Left forelimb (tissue), 1 donor: ENCODE measurements around the gene SLC2A13.

Source experiments
- DNase-seq: peaks from one replicate; pipeline ENCODE4 v3.0.0-alpha.2; 2018; ENCODE audit warnings: low spot score

Gene SLC2A13

DNA sequence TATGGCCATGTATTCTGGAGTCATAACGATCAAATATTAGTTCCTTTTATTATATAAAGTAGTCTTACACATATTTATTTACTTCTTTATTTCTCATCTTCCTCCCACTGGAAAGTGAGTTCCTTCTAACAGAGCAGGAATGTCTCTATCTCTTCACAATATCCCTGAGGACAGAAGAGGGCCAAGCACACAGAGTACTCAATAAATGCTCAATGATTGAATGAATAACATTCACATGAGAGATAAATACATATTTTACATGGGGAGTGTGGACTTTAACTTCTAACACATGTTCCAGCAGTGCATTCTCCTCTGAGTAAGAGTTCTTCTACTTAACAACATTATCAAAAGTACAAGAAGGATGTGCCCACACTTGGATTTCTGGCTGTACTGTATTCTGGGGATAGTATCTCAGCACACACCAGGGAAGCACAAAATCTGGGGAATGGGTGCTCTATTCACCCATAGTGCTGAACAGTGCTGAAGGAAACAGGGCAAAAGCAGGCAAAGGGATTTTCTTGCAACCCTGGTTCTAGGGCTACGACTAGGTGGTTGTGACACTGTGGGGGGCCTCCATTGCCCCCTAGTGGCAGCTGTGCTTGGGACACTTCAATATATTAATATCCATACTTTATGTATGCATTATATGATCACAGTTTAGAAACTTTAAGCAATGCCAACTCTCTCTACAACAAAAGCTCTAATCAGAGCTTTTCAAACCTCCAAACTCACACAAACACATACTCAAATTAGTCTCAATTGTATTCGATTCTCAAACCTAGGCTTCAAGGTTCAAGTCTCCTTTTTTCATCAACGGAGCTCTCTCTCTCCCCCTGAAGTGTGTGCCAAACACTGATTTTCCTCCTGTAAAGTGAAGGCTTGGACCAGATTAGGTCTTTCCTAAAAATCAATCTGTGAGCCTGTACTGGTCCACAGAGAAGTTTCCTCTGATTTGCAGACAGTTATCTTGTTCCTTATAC lies 115.5 kb downstream of the SLC2A13 start:
- no peak for DNase-seq

DNA sequence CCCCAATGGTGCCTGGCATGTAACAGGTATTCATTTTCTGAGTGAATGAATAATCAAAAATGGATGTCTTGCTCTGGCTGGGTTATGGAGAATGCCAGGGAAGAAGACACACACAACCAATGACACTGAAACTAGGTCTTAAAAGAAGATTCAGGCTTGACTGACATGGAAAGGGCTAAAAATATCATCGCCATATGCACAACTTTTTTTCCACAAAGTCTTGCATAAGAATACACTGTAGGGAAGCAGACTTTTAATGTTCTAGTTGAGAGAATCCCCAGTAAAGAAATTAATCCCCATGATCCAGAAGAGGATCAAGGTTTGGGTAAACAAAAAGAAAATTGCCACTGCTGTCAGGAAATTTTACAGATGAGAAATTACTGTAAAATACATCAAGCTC lies 116.4 kb downstream of the SLC2A13 start:
- DNase-seq = no peak

- DNase-seq = no peak
Measured at GRCh38 chr12:39988574-39988973, 117.3 kb downstream of the SLC2A13 start.

DNA sequence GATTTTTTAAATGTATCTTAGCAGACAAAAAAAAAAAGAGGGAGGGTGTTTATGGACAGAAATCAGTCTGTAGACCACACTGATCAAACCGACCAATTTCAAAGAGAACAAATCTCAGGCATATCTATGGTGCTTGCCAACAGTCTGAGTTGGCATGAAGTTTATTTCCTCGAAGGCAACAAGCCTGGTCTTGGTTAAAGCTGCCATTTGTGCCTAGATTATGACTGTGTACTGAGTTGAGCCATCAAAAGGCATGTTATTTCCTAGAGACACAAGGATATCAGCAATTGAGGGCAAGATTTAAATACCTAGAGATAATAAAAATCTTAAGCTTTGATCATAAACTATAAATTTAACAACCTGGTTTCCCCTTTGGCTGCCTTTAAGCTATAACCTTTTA lies 119.2 kb downstream of the SLC2A13 start:
- DNase-seq = no peak

DNA sequence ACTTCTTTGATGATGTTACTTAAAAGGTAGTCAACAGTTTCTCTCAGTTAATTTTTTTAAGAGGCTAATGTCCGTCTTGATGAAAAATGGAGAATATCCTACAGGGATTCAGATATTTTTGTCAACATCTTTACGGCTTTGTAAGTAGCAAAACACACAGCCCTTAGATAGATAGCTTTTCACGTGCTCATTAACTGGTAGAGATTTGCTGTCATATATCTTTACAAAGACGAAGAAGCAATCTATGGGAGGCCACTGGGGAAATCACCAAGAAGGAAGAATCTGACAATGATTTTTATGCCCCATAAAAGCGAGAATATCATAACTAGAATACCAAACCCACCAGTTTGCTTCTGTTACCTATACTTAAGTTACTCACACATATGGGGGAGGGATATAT lies 121.2 kb downstream of the SLC2A13 start:
- no peak for DNase-seq

- DNase-seq = no peak
Measured at GRCh38 chr12:39975374-39975918, 130.4 kb downstream of the SLC2A13 start.

DNA sequence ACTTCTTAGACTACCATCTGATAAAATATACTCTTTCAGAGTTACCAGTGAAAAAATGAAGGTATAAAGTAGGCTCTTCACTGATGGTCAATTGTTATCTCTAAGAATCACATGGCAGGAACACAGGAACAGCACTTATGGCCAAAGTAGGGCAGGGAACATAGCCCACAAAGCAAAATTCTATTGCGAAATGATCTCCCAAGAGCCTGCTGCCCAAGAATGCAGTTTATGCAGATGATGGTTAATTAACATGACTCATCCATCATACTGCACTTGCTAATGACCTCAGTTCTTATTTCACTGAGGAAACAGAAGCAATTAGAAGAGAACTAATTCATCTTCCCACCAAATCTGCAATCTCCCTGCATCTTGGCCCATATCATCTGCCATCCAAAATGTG lies 133.8 kb downstream of the SLC2A13 start:
- no peak for DNase-seq

GRCh38 chr12:39971348-39971747 lies 134.5 kb downstream of the SLC2A13 start:
- DNase-seq = no peak

- DNase-seq = no peak
Measured at GRCh38 chr12:39966721-39967120, 139.2 kb downstream of the SLC2A13 start.

DNA sequence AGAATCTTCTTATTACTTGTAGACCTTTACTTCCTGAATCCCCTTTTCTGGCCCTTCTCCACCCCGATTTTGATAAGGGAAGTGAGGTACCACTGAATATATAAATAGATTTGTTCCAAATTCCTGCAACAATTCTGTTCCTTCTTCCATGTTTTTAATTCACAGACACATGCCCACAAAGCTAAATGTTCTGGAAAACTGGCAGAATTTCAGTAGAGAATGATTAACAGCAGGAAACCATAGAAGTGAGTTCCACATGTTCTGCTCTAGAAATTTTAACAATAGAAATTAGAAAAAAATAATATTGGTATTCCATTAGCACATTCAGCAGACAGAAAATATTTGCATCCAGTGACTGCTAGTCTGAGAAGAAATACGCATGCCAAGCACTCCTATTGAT lies 139.6 kb downstream of the SLC2A13 start:
- DNase-seq = no peak

GRCh38 chr12:39959467-39959866 lies 146.4 kb downstream of the SLC2A13 start:
- DNase-seq = no peak

DNA sequence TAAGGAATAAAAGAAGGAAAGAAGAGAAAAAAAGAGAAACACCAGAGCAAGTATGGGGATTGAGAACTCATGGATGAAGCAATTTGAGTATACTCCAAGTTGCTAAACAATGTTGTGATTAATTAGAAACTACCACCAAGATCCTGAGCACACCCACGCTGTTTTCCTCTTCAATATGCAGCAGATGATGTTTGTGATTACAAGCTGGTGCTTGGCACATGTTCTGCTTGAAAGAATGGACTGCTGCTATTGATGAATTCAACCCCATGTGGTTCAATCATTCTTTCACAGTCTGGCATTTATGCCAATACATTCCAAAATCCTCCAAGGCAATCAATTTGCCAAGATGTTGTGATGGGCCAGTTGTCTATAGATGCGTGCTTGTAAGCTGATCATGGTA lies 146.8 kb downstream of the SLC2A13 start:
- DNase-seq = no peak

- DNase-seq = no peak
Measured at GRCh38 chr12:39958377-39958776, 147.5 kb downstream of the SLC2A13 start.

DNA sequence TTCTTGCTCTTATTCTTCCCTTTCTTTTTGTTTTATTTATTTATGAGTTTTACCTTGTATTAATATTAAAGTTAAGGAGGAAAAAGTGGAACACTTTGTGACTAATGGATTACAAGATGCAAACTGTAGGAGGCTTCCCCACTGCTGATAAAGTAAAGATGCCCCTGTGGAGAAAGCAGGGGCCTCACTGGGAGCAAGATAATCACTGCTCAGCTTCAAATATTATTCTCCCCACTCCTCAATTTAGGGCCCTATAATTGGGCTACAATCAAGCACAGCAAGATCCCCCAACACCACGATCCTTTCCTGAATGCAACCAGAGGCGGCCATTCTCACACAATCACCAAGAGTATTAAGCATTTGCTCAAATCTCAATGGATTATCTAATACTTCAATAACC lies 149.2 kb downstream of the SLC2A13 start:
- DNase-seq = no peak

- no peak for DNase-seq
Measured at GRCh38 chr12:39946361-39947280, 159.3 kb downstream of the SLC2A13 start.

GRCh38 chr12:39937119-39937518 lies 168.8 kb downstream of the SLC2A13 start:
- no peak for DNase-seq

- DNase-seq = no peak
Measured at GRCh38 chr12:39935839-39936238, 170.0 kb downstream of the SLC2A13 start.

DNA sequence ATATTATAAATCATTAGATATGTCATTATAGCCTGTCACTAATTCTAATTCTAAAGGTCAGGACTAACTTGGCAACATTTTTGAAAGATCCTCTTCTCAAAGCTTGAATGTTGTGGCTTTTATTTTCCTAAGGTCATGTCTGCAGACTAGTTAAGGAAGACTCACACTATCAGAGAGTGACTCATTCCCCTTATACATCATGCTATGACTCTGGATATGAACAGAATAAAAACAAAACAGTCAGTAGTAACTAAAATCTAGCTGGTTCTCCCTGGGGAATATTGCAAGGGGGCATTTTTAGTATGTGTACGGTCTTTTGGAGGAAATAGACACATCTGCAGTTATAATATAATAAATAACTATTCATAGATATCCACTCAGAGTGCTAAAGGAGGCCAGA lies 170.6 kb downstream of the SLC2A13 start:
- DNase-seq = no peak

GRCh38 chr12:39931857-39932256 lies 174.0 kb downstream of the SLC2A13 start:
- no peak for DNase-seq

DNA sequence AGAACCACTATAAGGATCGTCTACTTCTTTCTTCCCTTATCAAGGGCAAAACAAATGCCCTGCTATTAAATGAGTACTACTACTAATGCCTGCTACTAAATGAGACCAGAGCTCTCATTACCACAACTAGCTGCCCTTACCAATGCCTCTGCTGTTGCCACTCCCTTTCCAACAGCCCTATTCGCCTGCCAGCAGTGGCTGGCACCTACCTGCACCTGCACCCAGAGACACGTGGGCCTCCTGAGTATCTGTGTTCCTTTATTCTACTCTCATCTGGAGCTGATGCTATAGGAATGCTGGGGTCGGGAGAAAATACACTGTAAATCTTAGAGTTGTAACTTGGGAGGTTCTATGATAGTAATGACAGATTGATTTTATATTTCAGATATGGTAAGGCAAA lies 174.7 kb downstream of the SLC2A13 start:
- DNase-seq = no peak

GRCh38 chr12:39930101-39930500 lies 175.8 kb downstream of the SLC2A13 start:
- no peak for DNase-seq

DNA sequence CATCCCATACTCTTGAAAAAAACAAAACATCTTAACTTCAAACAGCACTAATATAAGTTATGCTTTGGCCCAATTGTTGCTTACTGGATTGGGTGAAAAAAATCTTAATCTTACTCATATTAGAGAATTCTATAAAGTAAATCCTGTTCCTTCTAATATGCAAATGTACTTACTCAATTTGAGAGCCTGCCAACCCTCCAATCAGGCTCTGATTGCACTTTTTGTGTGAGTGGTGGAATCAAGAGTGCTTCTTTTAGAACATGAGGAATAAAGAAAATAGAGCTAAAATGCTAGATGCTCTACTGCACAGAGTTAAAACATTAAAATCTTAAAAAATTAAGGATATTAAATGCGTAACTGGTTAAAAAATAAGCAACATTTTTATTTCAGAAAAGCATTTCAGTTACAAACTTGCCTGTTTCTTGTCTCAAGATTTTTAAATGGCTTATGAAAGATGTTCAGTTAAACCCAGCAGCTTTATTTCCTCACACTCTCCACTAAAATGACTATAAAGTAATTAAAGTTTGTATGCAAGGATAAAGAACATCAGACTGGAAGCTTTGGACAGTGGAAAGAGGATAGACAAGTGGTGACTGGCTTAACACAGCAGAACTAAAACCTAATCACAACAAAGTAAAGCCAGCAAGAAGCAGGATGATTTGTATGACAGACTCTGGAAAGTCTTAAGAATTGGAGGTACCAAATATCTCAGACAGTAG lies 177.5 kb downstream of the SLC2A13 start:
- DNase-seq = no peak
